Ureter (tissue), 1 donor: ENCODE measurements around the gene MAPK1. TPM values are rescaled to one million over a fixed set of nuclear protein-coding genes. Genes with fewer than 3 reads are reported as not detected.
"Not testable (repeated sequence)": the region's sequence is repeated elsewhere in the genome, so short reads cannot be mapped to it uniquely, and the experiment has no call there.

Source experiments
- DNase-seq: peaks from one replicate; pipeline ENCODE4 v3.0.0-alpha.2; 2020; ENCODE audit warnings: low spot score
- total RNA-seq: library from RNA; stranded (reverse); gene quantifications from one replicate; pipeline ENCODE4 v1.2.4, GENCODE V29; 2023
- donor health status: DM: yes; HTN: yes; CAD: no.

Gene MAPK1
- total RNA-seq, 1 donor from 2014 or later, result 136 TPM

DNA sequence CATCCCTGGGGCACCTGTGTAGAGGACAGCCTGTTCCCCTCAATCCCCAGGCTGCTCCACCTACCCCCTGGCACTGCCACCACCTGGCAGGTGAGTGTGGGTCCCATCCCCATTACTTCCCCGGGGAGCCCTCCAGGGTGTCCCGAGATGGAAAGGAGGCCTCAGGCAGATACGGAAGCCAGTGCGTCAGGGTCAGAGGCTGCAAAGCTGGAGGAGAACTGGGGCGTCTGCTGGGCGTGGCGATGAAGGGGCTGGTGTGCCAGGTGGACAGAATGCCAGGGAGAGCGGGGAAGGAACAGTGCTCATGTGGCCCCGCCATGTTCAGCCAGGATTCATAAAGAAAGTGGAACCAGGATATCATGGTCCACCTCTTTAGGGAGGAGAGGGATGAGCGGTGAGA is 139.7 kb downstream of the MAPK1 start:
- DNase-seq, result no peak

DNA sequence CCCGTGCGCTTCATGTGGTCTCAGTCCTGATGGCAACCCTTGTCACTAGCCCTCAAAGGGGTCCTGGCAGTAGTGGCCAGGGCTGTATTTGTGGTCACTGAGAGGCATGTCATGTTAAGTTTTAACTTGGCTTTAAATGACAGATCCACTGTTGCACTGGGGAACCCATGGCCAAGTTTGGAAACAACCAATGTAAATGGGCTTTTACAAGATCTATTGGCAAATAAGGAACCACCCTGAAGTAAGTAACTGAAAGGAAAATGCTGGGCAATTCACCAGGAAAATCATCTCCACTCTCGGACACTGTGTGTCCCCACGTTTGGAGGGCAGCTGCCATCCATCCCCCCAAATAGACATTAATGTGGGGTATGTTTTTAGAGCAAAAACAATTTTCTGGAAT is 140.3 kb downstream of the MAPK1 start:
- no peak for DNase-seq

DNA sequence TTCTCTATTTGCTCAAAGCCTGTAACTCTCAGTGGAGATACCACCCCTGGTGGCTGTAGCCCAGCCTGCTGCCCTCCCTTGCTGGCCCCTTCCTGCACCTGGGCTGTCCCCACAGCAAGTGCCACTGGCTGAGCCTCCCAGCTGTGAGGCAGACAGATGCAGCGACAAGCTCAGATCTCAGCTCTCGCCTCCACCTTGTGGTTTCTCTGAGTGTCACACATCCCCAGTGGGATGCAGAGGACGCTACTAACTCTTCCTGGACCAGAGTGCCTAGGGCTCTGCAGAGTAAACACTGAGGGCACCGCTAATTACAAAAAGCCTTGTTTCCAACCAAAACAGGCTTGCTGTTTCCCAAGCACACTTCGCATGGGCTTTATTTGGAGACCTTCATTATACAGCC is 140.8 kb downstream of the MAPK1 start:
- DNase-seq, result no peak

DNA sequence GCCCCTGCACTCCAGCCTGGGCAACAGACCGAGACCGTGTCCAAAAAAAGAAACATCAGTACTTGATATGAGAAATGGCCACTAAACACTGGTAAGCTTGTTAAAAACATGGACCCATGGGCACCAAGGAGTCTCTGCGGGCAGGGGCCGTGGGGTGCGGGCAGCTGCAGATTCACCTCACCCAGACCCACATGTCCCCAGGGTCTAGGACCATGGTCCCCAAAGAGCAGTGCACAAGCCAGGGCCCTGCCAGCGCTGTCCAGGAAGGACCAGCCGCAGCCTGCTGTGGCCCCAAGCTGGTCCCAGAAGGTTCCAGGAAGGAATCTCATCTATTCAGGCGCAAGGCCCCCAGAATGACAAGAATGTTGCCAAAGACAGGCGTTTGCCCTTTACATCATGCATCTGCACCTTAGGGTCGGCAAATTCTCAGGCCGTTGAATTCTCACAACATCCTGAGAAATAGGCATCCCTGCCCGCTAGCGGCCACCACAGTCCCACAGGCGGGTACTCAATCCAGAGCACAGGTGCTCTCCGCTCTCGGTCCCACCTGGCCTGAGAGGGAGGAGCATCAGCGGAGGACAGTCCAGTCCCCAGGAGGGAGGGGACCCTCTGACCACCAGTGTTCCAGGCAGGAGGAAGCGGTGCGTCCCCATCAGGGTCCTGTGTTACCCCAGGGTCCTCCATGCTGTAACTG is 141.3 kb downstream of the MAPK1 start:
- DNase-seq, result no peak

DNA sequence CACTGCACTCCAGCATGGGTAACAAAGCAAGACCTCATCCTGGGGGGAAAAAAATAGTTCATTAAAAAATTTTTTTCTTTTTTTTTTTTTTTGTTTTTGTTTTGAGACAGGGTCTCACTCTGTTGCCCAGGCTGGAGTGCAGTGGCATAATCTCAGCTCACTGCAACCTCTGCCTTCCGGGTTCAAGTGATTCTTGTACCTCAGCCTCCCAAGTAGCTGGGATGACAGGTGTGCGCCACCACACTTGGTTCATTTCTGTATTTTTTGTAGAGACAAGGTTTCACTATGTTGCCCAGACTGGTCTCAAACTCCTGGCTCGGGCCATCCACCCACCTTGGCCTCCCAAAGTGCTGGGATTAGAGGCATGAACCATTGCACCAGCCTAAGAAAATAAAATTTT is 142.9 kb downstream of the MAPK1 start:
- not testable (repeated sequence) for DNase-seq

DNA sequence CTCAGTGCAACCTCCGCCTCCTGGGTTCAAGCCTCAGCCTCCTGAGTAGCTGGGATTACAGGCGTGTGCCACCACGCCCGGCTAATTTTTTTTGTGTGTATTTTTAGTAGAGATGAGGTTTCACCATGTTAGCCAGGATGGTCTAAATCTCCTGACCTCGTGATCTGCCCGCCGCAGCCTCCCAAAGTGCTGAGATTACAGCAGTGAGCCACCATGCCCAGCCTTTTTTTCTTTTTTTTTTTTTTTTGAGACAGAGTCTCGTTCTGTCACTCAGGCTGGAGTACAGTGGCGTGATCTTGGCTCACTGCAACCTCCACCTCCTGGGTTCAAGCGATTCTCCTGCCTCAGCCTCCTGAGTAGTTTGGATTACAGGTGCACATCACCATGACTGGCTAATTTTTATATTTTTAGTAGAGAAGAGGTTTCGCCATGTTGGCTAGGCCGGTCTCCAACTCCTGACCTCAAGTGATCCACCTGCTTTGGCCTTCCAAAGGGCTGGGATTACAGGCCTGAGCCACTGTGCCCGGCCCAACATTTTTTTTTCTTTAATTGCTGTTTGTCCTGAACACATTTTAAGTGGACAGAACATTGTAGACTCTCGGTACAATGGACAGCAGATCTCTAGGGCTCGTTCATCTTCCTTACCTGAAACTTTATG is 146.1 kb downstream of the MAPK1 start:
- not testable (repeated sequence) for DNase-seq

DNA sequence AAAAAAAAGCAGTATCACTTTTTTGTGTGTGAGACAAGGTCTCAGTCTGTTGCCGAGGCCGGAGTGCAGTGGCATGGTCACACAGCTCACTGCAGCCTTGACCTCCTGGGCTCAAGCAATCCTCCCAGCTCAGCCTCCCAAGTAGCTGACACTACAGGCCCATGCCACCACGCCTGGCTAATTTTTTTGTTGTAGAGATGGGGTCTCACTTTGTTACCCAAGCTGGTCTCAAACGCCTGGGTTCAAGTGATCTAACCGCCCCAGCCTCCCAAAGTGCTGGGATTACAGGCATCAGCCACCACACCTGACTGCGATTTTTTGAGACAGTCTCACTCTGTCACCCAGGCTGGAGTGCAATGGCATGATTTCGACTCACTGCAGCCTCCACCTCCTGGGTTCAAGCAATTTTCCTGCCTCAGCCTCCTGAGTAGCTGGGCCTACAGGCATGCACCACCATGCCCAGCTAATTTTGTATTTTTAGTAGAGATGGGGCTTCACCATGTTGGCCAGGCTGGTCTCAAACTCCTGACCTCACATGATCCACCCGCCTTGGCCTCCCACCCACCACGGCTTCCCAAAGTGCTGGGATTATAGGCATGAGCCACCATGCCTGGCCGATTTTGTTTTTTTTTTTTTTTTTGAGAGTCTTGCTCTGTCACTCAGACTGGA is 147.1 kb downstream of the MAPK1 start:
- DNase-seq, result not testable (repeated sequence)

DNA sequence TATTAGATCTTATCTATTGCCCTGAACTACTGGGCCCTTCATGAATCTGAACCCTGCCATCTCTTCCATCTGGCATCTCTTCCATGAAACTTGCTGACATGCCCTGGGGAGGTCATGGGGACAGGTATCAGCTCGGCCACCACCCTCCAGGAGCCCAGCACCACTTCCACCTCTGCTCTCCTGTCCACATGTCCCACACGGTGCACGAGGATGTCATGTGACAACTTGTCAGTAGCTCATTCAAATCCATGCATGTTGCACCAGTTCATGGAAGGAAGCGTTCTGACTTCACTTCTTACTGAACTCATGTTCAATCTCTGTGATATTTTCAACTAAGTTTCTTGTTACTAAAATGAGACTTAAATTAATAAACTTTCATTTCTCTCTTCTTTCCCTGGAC is 148.4 kb downstream of the MAPK1 start:
- no peak for DNase-seq

DNA sequence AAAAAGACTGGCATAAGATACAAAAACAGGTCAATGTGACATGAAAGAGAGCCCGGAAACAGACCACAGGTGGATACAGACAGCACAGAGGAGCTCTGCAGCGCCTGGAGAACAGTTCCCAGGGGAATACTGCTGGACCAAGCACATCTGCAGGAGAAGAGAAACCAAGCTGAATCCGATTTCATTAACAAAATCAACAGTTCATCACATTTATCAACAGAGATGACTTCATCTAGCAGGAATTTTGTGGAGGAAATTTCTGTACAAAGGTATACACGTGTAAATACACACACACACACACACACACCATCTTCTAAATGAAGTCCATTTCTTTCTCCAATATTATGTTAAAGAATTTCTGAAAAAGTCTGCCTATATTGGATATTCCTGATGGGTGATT is 148.9 kb downstream of the MAPK1 start:
- DNase-seq, result no peak

DNA sequence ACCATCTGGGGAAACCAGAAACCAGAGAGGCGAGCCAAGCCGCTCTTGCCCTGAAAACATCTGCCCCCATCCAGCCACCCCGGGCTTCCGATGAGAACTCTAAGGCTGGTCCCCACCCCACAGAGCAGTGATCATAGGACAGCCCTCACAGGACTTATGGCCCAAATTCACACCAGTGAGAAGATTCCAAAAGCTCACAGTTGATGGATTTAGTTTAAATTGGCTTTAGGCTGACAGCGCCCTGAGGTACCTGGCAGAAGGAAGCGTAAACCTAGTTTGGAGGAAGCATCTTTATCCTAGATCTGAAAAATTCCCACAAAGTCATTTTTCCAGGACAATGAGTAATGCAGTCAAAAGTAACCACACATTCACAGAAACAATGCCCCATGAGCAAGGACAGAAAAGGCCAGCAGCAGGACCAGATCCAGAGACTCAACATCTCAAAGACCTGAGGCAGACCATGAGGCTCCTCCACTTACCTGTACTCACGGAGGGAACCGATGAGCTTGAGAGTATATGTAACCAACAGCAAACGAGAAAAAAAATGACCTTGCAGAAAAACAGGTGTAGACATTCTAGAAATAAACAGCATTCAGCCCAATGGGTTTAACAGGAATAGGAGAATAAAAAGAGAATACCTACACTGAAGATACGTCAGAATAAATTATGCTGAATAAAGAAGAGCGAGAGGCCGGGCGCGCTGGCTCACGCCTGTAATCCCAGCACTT is 150.9 kb downstream of the MAPK1 start:
- not testable (repeated sequence) for DNase-seq

DNA sequence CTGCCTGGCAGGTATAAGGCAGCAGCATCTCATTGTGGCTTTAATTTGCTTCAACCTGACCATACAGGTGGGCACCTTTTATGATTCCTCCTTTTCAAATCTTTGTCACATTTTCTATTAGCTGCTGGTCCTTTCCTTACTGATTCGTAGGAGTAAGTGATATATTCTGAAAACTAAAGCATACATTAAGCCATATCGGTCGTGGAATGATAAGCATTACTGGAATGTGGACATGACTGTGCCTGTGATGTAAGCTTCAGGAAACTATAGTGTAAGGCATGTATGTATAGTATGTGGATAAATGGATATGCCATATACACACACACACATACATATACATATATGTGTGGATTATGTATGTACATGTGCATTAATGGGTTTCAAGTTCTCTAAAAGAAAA is 152.7 kb downstream of the MAPK1 start:
- DNase-seq, result no peak

DNA sequence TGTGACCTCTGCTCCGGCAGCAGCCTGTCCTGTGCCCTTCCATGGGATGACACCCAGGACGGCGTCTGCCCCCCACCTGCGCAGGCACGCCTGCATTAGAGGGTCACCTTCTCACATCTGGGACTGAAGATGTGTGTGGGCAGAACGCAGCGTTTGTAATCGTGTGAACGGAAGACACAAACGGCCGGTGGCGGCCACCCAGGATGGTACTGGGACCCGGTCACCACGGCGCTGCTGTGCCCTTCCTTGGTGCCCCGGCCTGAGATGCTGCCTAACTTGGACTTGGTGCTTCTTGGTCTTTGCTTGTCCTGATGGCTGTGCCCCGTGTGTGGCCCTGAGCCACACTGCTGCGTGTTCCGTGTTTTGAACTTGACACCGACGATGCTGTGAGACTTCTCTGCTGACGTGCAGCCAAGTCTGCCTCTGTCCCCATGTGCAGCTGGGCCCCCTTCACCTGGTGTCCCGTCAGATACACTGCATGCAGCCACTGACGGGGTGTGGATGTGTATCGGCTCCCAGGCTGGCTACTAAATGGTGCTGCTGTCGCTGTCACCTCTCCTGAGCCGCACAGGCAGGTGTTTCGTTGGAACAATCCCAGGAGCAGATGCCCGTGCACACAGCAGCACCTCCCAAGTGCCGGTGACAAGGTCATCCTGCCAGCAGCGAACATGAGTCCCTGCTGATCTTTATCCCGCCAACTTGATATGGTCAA is 153.2 kb downstream of the MAPK1 start:
- no peak for DNase-seq

DNA sequence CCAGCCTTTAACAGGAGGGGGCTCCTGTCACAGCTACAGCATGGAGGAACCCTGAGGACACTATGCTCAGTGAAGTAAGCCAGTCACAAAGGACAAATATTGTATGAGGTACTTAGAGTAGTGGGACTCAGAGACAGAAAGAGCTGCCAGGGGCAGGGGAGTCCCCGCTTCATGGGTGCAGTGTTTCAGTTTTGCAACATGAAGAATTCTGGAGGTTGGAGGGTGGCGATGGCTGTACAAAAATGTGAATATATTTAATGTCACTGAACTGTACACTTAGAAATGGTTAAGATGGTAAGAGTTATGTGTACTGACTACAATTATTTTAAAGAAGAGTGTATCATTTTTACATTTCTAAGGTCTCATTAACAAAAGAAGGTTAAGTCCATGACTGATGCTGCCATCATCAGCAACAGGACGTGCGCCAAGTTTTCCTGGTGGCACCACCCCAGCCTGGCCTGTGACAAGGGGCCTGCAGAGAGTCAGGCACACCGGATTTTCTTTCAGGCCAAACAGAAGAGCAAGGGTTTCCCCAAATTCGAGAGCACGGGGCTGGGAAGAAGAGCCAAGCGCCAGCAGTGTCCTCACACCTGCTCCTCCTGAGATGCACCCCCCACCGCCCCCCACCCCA is 153.9 kb downstream of the MAPK1 start:
- DNase-seq, result no peak

DNA sequence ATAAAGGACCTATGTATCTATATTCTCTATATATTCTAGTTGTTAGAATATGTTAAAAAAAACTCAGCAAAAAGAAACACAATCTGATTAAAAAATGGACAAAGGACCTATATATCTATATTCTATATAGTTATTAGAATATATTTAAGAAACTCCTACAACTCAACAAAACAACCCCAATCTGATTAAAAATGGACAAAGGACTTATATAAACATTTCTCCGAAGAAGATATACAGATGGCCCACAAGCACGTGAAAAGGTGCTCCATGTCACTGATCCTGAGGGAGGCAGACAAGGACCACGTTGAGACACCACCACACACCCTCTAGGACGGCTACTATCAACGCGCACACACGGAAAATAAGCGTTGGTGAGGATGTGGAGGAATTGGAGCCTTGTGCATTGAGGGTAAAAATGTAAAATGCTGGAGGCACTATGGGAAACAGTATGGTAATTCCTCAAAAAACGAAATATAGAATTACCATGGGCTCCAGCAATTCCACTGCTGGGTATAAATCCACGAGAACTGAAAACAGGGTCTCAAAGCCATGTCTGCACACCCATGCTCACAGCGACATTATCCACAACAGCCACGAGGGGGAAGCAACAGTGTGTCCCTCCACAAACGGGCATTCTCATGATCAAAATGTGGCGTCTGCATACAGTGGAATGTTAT is 154.6 kb downstream of the MAPK1 start:
- peak; percentile 66 for DNase-seq

DNA sequence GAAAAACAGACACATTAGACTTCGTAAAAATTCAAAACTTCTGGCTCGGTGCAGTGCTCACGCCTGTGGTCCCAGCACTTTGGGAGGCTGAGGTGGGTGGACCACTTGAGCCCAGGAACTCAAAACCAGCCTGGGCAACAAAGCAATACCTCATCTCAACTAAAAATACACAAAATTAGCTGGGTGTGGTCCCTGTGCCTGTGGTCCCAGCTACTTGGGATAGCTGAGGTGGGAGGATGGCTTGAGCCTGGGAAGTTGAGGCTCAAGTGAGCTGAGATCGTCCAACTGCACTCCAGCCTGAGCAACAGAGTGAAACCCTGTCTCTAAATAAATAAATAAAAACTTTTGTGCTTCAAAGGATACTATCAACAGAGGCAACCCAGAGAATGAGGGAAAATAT is 155.6 kb downstream of the MAPK1 start:
- DNase-seq, result no peak

DNA sequence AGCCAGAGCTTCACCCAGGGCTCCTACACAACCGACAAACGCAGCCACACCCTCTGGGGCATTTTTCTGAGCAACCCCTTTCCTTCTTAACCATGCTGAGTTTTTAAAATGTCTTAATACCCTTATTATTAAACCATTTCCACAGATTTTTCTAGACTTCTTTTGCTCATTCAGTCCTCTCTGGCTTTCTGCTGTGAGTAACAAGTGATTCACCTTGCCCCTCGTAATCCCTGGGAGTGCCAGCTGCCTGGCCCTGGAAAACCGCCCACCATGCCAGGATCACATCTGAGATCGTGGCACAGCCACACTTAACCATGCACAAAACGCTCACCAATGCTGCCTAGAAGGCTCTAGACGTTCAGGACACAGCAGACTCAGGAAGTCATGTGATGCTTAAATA is 157.3 kb downstream of the MAPK1 start:
- DNase-seq, result no peak

DNA sequence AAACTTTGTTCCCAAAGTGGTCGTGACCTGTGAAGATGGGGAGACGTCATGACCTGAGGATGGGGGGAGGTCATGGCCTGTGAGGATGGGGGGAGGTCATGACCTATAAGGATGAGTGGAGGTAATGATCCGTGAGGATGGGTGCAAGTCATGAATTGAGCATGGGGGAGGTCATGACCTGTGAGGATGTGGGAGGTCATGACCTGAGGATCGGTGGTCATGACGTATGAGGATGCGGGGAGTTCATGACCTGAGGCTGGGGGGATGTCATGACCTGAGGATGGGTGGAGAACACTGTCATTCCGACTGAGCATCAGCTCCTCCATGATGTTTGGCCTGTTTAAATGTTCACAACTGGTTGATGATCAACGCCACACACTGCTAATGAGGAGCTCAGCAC is 157.8 kb downstream of the MAPK1 start:
- no peak for DNase-seq

DNA sequence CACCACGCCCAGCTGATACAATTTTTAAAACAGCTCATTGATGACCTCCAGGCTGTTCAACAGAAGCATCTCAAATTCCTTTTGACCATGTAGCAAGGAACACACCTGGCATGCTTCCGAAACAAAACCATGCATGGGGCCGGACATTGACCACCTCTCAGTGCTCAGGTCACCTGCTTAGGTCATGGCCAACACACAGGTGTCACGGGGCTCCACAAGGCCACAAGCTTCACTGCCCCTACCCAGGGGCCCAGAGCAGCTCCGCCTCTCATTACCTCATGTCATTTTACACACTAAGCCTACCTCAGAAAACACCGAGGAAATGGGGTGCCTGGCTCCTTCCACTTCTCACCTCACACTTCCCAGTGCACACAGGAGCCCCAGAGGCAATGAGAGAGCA is 158.5 kb downstream of the MAPK1 start:
- DNase-seq, result no peak

DNA sequence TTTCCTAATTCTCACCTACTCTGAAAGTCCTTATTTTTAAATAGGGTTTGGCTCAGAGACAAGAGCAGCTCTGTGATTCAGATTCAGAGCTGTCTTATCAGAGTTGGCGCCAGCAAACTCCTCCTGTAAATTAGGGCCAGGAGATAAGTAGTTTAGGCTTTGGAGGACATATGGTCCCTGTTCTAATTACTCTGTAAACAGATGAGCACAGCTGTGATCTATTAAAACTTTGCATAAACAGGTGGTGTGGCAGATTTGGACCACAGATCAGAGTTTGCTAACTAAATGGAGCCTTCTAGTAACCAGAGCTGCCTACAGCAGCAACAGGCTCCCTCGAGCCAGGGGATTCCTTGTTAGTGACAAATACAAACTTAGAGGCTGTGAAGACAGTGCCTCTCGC is 159.8 kb downstream of the MAPK1 start:
- no peak for DNase-seq
